Osteoblast (primary cell): ENCODE data around the gene CASZ1. TPM values are rescaled to one million over a fixed set of nuclear protein-coding genes. Genes with fewer than 3 reads are reported as not detected.
A peak's percentile ranks its signal among the peaks of the same experiment; 100 is the strongest.

Experiments used
- DNase-seq: peaks from one replicate; pipeline ENCODE4 v3.0.0; 2011; ENCODE audit warnings: low spot score, mixed read lengths; ENCODE audit not compliant: insufficient read length; ENCODE audit errors: missing footprints
- H2AFZ ChIP-seq: 2 replicates; pipeline ENCODE4 v1.6.0; 2011; ENCODE audit warnings: mild to moderate bottlenecking, low read length
- H3K27ac ChIP-seq: 2 replicates; pipeline ENCODE4 v1.5.1; 2011; ENCODE audit warnings: mild to moderate bottlenecking, low read depth, low read length, moderate library complexity
- H3K27me3 ChIP-seq: 2 replicates; pipeline ENCODE4 v1.6.0; 2012; ENCODE audit warnings: mild to moderate bottlenecking, control low read depth, inconsistent platforms, low read length, moderate library complexity; ENCODE audit not compliant: insufficient read depth
- H3K36me3 ChIP-seq: 2 replicates; pipeline ENCODE4 v1.5.1; 2011; ENCODE audit warnings: mild to moderate bottlenecking, low read length, control low read depth, moderate library complexity; ENCODE audit not compliant: insufficient read depth
- H3K4me1 ChIP-seq: 2 replicates; pipeline ENCODE4 v1.5.1; 2011; ENCODE audit warnings: mild to moderate bottlenecking, low read length, control low read depth, moderate library complexity; ENCODE audit not compliant: insufficient read depth
- H3K4me2 ChIP-seq: 2 replicates; pipeline ENCODE4 v1.6.0; 2011; ENCODE audit warnings: mild to moderate bottlenecking, low read length; ENCODE audit not compliant: insufficient read depth
- H3K4me3 ChIP-seq: fragments of 200-600 bp; sonication (generic); 3 replicates; pipeline ENCODE4 v1.5.1; 2012; ENCODE audit warnings: mild to moderate bottlenecking, low read length, inconsistent platforms; ENCODE audit not compliant: insufficient read depth
- H3K79me2 ChIP-seq: 2 replicates; pipeline ENCODE4 v1.6.0; 2012; ENCODE audit warnings: mild to moderate bottlenecking, low read length, control low read depth, inconsistent platforms; ENCODE audit not compliant: insufficient read depth
- H3K9me3 ChIP-seq: 2 replicates; pipeline ENCODE4 v1.5.1; 2011; ENCODE audit warnings: low read depth, low read length, control low read depth
- H4K20me1 ChIP-seq: 2 replicates; pipeline ENCODE4 v1.6.0; 2012; ENCODE audit warnings: mild to moderate bottlenecking, low read length, control low read depth; ENCODE audit not compliant: insufficient read depth
- CTCF ChIP-seq: IDR thresholded peaks from 2 replicates; pipeline ENCODE4 v1.5.1; 2011; ENCODE audit warnings: mild to moderate bottlenecking, low read depth, low read length, moderate library complexity; ENCODE audit errors: extremely low read depth
- total RNA-seq: library from RNA; depleted of rRNA; stranded (reverse); fragments of >200 nt; gene quantifications from 2 replicates; pipeline ENCODE4 v1.2.3, GENCODE V29; 2012

Gene CASZ1
- total RNA-seq, 1 donor = 0.36 TPM

GRCh38 chr1:10830961-10831668 is 34.7 kb upstream of the CASZ1 start:
- Histone ChIP-seq H3K9me3 (no peaks in the 10 kb centered on the region), H3K36me3 (no peaks in the 10 kb centered on the region), H4K20me1 (no peaks in the 10 kb centered on the region), H2AFZ (no peak overlapping the region), H3K4me1 (no peaks in the 10 kb centered on the region), H3K27ac (no peak overlapping the region), H3K79me2 (no peaks in the 10 kb centered on the region), H3K4me3 (no peak overlapping the region), H3K27me3 (peaks cover 53% of the 10 kb centered on the region), H3K4me2 (no peak overlapping the region)
- DNase-seq = peak; percentile 88
- no peak for TF ChIP-seq CTCF

GRCh38 chr1:10829965-10830515 is 33.6 kb upstream of the CASZ1 start:
- Histone ChIP-seq H3K4me3 (no peak overlapping the region), H3K36me3 (no peaks in the 10 kb centered on the region)
- TF ChIP-seq CTCF = no peak

GRCh38 chr1:10829067-10829818 is 32.8 kb upstream of the CASZ1 start:
- Histone ChIP-seq H3K4me2 (no peak overlapping the region), H3K79me2 (no peaks in the 10 kb centered on the region), H3K36me3 (no peaks in the 10 kb centered on the region), H2AFZ (no peak overlapping the region), H3K4me3 (no peak overlapping the region), H3K4me1 (peaks cover 9% of the 10 kb centered on the region), H3K27me3 (peaks cover 34% of the 10 kb centered on the region), H3K9me3 (no peaks in the 10 kb centered on the region), H4K20me1 (no peaks in the 10 kb centered on the region), H3K27ac (no peak overlapping the region)
- TF ChIP-seq CTCF = no peak
- peak; percentile 48 for DNase-seq

More at GRCh38 chr1:10829965-10830515, 33.6 kb upstream of the CASZ1 start:
- Histone ChIP-seq H3K4me2 (no peak overlapping the region), H2AFZ (no peak overlapping the region), H3K27me3 (peaks cover 42% of the 10 kb centered on the region), H3K79me2 (no peaks in the 10 kb centered on the region), H3K9me3 (no peaks in the 10 kb centered on the region), H4K20me1 (no peaks in the 10 kb centered on the region), H3K27ac (no peak overlapping the region), H3K4me1 (peaks cover 4% of the 10 kb centered on the region)
- peak; percentile 60 for DNase-seq
